CD4-positive, alpha-beta T cell treated with Interleukin-4 for 1 hour (primary cell): ENCODE data around the gene GMPPA.

ENCODE experiments used
- DNase-seq, 2 donors: peaks; one replicate each; pipeline ENCODE4 v3.0.0-alpha.2; 2020 to 2022

The GMPPA gene

GRCh38 chr2:219506802-219507526, 8.3 kb downstream of the GMPPA start:
- no peak for DNase-seq

- no peak for DNase-seq
Observed at GRCh38 chr2:219507581-219508443, 9.1 kb downstream of the GMPPA start.

- no peak for DNase-seq
Observed at GRCh38 chr2:219508444-219508734, 9.7 kb downstream of the GMPPA start.

- no peak for DNase-seq
Observed at GRCh38 chr2:219508971-219509779, 10.5 kb downstream of the GMPPA start.

- DNase-seq = peak; percentile 38 to 39
Observed at GRCh38 chr2:219509780-219510511, 11.3 kb downstream of the GMPPA start.

- DNase-seq = no peak
Observed at GRCh38 chr2:219510512-219511135, 11.9 kb downstream of the GMPPA start.

GRCh38 chr2:219511547-219512325, 13.0 kb downstream of the GMPPA start:
- no peak for DNase-seq

- DNase-seq = no peak
Observed at GRCh38 chr2:219512524-219513216, 14.0 kb downstream of the GMPPA start.

- no peak for DNase-seq
Observed at GRCh38 chr2:219513787-219514186, 15.1 kb downstream of the GMPPA start.

GRCh38 chr2:219514196-219514761, 15.6 kb downstream of the GMPPA start, which contains the start of gene ASIC4:
TSS of gene ASIC4 (plus strand) at chr2:219514482. CDS start at chr2:219514725, 243 bp downstream.
- no peak for DNase-seq

- DNase-seq = no peak
Observed at GRCh38 chr2:219514836-219515235, 16.1 kb downstream of the GMPPA start.

GRCh38 chr2:219515874-219516629, 17.4 kb downstream of the GMPPA start:
- no peak for DNase-seq

- no peak for DNase-seq
Observed at GRCh38 chr2:219516888-219517287, 18.2 kb downstream of the GMPPA start.

- DNase-seq = no peak
Observed at GRCh38 chr2:219517954-219518778, 19.5 kb downstream of the GMPPA start.

- DNase-seq = no peak
Observed at GRCh38 chr2:219519526-219519916, 20.8 kb downstream of the GMPPA start.

GRCh38 chr2:219520079-219520478, 21.4 kb downstream of the GMPPA start:
- no peak for DNase-seq

- no peak for DNase-seq
Observed at GRCh38 chr2:219521066-219521880, 22.6 kb downstream of the GMPPA start.
